ENCODE measurements around the gene SCGB1C2. TPM values are rescaled to one million over a fixed set of nuclear protein-coding genes. Genes with fewer than 3 reads are reported as not detected.

The SCGB1C2 gene
- polyA plus RNA-seq, 1 experiment = not detected

DNA sequence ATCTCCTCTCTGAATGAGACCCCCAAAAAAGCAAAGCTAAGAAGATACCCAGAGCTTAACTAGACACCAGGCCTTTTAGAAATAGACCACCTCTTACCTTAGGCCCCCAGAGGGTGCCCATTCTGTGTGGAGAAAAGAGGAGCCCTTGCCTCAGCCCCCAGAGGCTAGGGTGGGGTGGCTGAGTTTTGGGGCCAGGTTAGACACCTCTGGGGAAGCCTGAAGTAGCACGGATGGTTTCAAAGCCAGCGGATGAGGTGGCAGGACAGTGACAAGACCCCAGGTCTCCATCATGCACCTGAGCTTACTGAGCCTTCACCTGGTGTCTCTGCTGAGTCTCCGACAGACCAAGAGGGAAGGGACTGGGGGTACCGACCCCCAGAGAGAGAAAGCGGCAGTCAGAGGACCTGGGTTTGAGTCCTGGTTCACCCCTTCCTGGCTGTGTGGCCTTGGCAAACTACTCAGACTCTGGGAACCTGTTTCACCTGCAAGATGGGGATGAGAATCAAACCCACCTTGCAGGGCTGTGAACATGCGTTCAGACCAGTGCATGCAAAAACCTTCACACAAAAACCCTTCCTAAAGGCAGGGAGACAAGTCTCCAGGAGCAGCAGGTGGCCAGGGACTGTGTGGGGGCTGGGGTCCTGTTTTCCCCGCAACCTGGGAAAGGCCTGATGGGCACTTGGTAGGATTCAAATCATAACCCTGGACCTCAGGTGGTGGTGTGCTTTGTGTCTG lies 7.7 kb downstream of the SCGB1C2 start:
- Histone ChIP-seq H3K36me3 (ENCODE audit: control insufficient read depth, insufficient read depth, low read length) (no peaks in the 10 kb centered on the region), H3K4me3 (ENCODE audit: low read depth, low read length) (no peak overlapping the region), H3K27me3 (ENCODE audit: control insufficient read depth, insufficient read depth, low read length) (0 out of 2 replicates have a peak, but pooled peaks cover 2% of the 10 kb centered on the region)
- ChIA-PET CTCF (interaction anchor here (0.6 to 1.7 kb wide), 4 partner anchors 241 to 558 kb away, joined by 3 to 11 read pairs (median 4); no protein-coding TSS in a partner anchor), POLR2A (no interaction called here)
- DNase-seq (ENCODE audit: low read depth) = no peak
- TF ChIP-seq, protein P1, sequence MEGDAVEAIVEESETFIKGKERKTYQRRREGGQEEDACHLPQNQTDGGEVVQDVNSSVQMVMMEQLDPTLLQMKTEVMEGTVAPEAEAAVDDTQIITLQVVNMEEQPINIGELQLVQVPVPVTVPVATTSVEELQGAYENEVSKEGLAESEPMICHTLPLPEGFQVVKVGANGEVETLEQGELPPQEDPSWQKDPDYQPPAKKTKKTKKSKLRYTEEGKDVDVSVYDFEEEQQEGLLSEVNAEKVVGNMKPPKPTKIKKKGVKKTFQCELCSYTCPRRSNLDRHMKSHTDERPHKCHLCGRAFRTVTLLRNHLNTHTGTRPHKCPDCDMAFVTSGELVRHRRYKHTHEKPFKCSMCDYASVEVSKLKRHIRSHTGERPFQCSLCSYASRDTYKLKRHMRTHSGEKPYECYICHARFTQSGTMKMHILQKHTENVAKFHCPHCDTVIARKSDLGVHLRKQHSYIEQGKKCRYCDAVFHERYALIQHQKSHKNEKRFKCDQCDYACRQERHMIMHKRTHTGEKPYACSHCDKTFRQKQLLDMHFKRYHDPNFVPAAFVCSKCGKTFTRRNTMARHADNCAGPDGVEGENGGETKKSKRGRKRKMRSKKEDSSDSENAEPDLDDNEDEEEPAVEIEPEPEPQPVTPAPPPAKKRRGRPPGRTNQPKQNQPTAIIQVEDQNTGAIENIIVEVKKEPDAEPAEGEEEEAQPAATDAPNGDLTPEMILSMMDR (IDR thresholded peaks at IDR 0.05; ENCODE audit: insufficient read depth, low read depth, low read length) = no peak

DNA sequence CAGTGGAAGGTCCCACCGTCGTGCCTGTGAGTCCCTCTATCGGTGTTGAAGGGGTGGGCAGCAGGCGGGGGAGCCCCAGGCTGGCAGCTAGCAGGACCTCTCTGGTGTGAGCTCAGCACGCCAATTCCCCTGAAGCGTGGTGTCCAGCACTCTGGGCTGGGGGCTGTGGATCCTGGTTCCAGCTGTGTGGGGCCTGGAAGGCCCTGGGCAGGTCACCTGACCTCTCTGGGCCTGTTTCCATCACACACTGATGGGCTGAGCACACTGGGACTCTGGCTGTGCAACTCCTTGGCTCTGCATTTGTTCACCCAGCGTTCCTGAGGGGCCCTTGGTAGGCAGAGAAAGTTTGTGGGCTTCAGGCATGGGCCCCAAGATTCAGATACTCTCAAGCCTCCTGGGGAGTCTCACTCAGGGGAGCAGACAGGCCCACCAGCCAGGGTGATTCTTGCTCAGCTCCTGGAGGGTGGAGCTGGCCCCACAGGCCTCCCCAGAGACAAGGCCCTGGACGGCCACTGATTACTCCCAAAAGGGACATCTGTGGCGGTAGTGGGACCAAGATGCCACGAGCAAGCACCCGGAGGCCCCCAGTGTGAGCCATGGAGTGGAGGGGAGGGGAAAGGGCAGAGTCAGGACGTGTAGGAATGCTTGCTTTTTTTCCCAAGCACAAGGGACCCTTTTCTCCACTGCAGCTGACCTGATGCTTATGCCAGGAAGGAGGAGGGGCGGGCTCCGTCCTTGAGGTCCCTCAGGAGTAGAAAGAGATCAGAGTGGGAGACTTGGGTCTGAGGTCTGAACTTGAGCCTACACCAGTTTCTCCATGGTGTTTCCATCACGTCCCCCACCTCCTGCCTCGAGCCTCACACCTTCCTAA lies 8.5 kb downstream of the SCGB1C2 start:
- Histone ChIP-seq H3K4me3 (ENCODE audit: low read depth, low read length) (no peak overlapping the region), H3K27me3 (ENCODE audit: control insufficient read depth, insufficient read depth, low read length) (0 out of 2 replicates have a peak, but pooled peaks cover 2% of the 10 kb centered on the region), H3K36me3 (ENCODE audit: control insufficient read depth, insufficient read depth, low read length) (no peaks in the 10 kb centered on the region)
- no peak for DNase-seq (ENCODE audit: low read depth)
- ChIA-PET POLR2A (no interaction called here), CTCF (interaction anchor here (1.0 to 1.7 kb wide), 3 partner anchors 240 to 554 kb away, joined by 3 to 11 read pairs (median 4); no protein-coding TSS in a partner anchor)
- TF ChIP-seq, protein P1 (IDR thresholded peaks at IDR 0.05; ENCODE audit: insufficient read depth, low read depth, low read length) = no peak

DNA sequence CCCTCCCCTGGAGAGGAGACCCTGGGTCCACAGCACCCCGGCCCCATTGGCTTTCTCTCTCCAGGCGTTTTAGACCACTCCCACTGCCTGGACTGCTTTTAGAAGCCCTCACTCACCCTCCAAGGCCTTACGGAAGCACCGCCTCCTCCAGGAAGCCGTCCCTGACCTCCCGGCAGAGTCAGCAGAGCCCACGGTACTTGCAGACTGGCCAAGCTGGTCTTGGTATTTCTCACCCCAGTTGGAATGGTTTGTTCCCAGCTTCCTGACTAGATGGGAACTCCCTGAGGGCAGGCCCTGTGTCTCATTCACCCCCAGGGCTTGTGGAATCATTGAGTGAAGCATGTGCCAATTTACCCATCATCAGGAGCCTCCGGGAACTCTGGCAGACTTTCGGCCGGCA lies 9.2 kb downstream of the SCGB1C2 start:
- CTCF ChIA-PET = interaction anchor here (1.0 to 1.4 kb wide), 3 partner anchors 16 to 553 kb away, joined by 3 to 4 read pairs (median 3); no protein-coding TSS in a partner anchor
- POLR2A ChIA-PET = no interaction called here
- Histone ChIP-seq H3K36me3 (ENCODE audit: control insufficient read depth, insufficient read depth, low read length) (no peaks in the 10 kb centered on the region), H3K27me3 (ENCODE audit: control insufficient read depth, insufficient read depth, low read length) (0 out of 2 replicates have a peak, but pooled peaks cover 2% of the 10 kb centered on the region), H3K4me3 (ENCODE audit: low read depth, low read length) (no peak overlapping the region)
- no peak for DNase-seq (ENCODE audit: low read depth)
- TF ChIP-seq, protein P1 (IDR thresholded peaks at IDR 0.05; ENCODE audit: insufficient read depth, low read depth, low read length) = no peak

DNA sequence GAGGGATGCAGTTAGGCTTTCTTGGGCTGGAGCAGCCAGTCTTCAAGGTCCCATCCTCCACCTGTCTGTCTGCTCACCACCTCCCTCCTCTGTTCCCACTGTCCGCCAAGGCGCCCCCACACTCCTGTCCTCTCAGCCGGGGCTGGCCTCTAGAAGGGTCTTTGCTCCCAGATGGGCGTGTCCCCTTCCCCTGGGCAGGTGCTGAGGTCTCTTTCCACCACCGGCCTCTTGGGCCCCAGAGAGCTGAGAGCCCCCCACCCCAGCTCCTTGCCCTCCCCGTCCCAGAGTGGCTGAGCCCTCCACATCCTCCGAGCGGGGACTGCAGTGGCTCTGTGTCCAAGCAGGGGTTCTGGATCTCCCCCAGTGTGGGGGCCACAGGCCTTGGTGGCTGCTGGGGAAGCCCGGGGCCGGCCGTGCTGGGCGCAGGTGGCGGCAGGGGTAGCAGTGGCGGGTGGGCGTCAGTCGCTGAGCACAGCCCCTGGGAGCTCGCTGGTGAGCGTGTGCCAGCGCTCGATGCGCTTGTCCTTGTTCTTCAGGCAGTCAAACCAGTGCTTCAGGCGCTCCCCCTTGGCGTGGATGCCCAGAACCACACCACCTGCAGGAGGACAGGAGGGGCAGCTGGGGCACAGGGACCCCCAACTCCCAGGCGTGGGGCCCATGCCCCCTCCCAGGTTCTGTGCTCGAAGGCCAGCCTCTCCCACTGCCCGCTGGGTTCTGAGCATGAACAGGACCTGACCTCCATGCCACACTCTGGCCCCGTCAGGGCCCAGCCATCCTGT lies 9.8 kb downstream of the SCGB1C2 start:
- CTCF ChIA-PET = interaction anchor here (1.4 kb wide), 2 partner anchors 15 to 248 kb away, joined by 3 read pairs; no protein-coding TSS in a partner anchor
- TF ChIP-seq, protein P1 (IDR thresholded peaks at IDR 0.05; ENCODE audit: insufficient read depth, low read depth, low read length) = no peak

More for the DNA sequence above, 9.8 kb downstream of the SCGB1C2 start:
- no peak overlapping the region for H3K4me3 ChIP-seq (ENCODE audit: low read depth, low read length)
- H3K36me3 ChIP-seq (ENCODE audit: control insufficient read depth, insufficient read depth, low read length) = no peaks in the 10 kb centered on the region
- no peak for DNase-seq (ENCODE audit: low read depth)
- 0 out of 2 replicates have a peak, but pooled peaks cover 2% of the 10 kb centered on the region for H3K27me3 ChIP-seq (ENCODE audit: control insufficient read depth, insufficient read depth, low read length)
- POLR2A ChIA-PET = no interaction called here
